Mesothelial cell of epicardium (in vitro differentiated cells): Measurements from ENCODE around the gene ROBO1. TPM values are rescaled to one million over a fixed set of nuclear protein-coding genes. Genes with fewer than 3 reads are reported as not detected.

Experiments
- DNase-seq, 2 experiments: peaks; one replicate each; pipeline ENCODE4 v3.0.0; 2021; ENCODE audit warnings: low spot score in 2 of 2; ENCODE audit not compliant: unreplicated experiment in 2 of 2
- H3K27ac Mint-ChIP-seq: 2 replicates; pipeline ENCODE4 v1.8.0; 2021; ENCODE audit warnings: mixed read lengths
- H3K27me3 Mint-ChIP-seq: 2 replicates; pipeline ENCODE4 v1.8.0; 2021; ENCODE audit warnings: low read depth, mixed read lengths
- H3K36me3 Mint-ChIP-seq: 2 replicates; pipeline ENCODE4 v1.8.0; 2021; ENCODE audit warnings: mixed read lengths
- H3K4me1 Mint-ChIP-seq: 2 replicates; pipeline ENCODE4 v1.8.0; 2021; ENCODE audit warnings: mixed read lengths
- H3K4me3 Mint-ChIP-seq: 2 replicates; pipeline ENCODE4 v1.8.0; 2021; ENCODE audit warnings: mild to moderate bottlenecking, moderate library complexity, mixed read lengths
- H3K9me3 Mint-ChIP-seq: 2 replicates; pipeline ENCODE4 v1.8.0; 2021; ENCODE audit warnings: mixed read lengths
- total RNA-seq: library from RNA; stranded (reverse); gene quantifications from 3 replicates; pipeline ENCODE4 v1.2.1, GENCODE V29; 2021
- TF ChIP-seq, protein P1 (sequence below): fragments of 200-600 bp; sonication (generic); IDR thresholded peaks from one replicate; pipeline ENCODE4 v1.5.0; 2021; ENCODE audit warnings: antibody characterized with exemption; ENCODE audit not compliant: unreplicated experiment

Gene ROBO1
- total RNA-seq, 1 donor from 2014 or later: 143 TPM

DNA sequence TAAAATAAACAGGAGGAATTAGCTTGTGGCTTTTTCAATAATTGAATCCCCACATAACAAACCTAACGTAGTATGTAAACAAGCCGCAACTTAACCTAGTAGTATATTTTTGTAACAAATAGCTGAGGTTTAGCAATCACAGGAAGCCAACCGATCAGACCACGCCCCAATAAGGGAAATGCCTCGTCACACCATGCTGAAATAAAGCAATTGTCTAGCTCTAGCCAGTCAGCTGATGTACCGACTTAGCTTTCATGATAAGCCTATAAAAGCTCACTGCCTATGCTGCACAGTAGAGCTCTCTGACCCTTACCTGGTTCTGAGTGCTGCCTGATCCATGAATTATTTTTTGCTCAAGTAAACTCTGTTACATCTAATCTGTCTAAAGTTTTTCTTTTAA is 208.9 kb downstream of the ROBO1 start:
- DNase-seq: no peak
- TF ChIP-seq, protein P1, sequence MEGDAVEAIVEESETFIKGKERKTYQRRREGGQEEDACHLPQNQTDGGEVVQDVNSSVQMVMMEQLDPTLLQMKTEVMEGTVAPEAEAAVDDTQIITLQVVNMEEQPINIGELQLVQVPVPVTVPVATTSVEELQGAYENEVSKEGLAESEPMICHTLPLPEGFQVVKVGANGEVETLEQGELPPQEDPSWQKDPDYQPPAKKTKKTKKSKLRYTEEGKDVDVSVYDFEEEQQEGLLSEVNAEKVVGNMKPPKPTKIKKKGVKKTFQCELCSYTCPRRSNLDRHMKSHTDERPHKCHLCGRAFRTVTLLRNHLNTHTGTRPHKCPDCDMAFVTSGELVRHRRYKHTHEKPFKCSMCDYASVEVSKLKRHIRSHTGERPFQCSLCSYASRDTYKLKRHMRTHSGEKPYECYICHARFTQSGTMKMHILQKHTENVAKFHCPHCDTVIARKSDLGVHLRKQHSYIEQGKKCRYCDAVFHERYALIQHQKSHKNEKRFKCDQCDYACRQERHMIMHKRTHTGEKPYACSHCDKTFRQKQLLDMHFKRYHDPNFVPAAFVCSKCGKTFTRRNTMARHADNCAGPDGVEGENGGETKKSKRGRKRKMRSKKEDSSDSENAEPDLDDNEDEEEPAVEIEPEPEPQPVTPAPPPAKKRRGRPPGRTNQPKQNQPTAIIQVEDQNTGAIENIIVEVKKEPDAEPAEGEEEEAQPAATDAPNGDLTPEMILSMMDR: no peak
- H3K9me3 Mint-ChIP-seq: no peaks in the 10 kb centered on the region
- H3K4me1 Mint-ChIP-seq: no peaks in the 10 kb centered on the region
- no peaks in the 10 kb centered on the region for H3K36me3 Mint-ChIP-seq
- H3K4me3 Mint-ChIP-seq: no peak overlapping the region
- H3K27ac Mint-ChIP-seq: no peak overlapping the region
- no peaks in the 10 kb centered on the region for H3K27me3 Mint-ChIP-seq

DNA sequence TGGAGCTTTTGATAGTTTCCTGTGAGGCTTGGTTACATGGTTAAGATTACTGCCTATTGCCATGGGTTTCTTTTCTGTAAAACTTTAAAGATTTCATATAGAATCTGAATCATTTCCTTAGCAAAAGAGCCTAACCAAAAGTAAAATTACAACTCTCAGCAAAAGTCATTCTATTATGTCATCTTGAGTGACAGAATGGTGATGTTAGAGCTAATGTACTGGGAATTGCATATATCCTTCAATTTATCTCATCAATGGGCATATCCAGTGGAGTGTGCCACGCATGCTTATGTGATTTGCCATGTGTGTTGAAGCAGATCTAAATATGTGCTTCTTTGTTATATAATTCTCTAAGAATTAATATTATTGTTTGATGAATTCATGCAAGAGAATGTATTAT is 212.1 kb downstream of the ROBO1 start:
- DNase-seq: no peak
- no peaks in the 10 kb centered on the region for H3K36me3 Mint-ChIP-seq
- H3K4me1 Mint-ChIP-seq: no peaks in the 10 kb centered on the region
- no peaks in the 10 kb centered on the region for H3K9me3 Mint-ChIP-seq
- H3K27me3 Mint-ChIP-seq: no peaks in the 10 kb centered on the region
- TF ChIP-seq, protein P1: no peak
- no peak overlapping the region for H3K4me3 Mint-ChIP-seq
- H3K27ac Mint-ChIP-seq: no peak overlapping the region

DNA sequence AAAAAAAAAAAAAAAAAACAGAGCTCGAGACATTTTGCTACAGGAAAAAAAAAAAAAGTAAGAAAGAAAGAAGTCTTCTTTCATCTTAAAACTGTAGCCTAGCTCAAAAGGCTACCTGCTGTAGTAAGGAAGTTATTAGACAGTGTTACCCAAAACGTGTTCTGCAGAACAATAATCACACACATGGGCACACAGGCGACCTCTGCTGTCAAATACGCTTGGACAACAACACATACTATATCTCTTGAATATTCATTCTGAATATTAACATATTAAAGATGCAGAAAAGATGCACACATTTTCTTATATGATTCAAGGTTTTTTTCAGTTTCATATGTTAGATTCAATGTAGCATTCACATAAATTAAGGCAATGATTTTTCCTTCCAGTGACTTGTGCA is 215.8 kb downstream of the ROBO1 start:
- H3K36me3 Mint-ChIP-seq: no peaks in the 10 kb centered on the region
- no peak overlapping the region for H3K27ac Mint-ChIP-seq
- no peaks in the 10 kb centered on the region for H3K4me1 Mint-ChIP-seq
- H3K9me3 Mint-ChIP-seq: no peaks in the 10 kb centered on the region
- H3K27me3 Mint-ChIP-seq: peaks cover 17% of the 10 kb centered on the region
- H3K4me3 Mint-ChIP-seq: no peak overlapping the region
- TF ChIP-seq, protein P1: no peak
- no peak for DNase-seq

DNA sequence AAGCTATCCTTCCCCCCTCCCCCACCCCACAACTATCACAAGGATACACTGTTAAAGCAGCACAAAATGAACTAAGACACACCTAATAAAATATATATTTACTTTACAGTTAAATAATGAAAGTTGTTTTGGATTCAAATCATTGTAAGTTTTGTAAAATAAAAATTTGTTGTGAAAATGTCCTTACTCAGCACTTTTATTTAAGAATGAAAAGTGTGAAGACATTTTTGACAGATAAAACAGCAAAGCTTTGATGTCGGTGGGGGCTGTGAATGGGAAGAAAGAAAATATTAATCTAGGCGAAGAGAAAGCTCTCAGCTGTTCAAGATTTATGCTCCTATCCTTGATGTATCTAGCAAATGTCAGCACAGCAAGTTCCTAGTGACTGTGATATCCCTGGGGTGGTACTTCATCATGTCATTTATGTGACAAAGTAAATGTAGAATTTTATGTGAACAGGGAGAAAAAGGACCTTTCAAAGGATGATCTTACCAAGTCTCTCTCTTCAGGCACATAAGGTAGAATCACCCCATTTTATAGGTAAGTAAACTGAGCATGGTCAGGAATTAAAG is 216.4 kb downstream of the ROBO1 start:
- H3K36me3 Mint-ChIP-seq: no peaks in the 10 kb centered on the region
- DNase-seq: no peak
- H3K27me3 Mint-ChIP-seq: peaks cover 17% of the 10 kb centered on the region
- H3K4me3 Mint-ChIP-seq: no peak overlapping the region
- no peaks in the 10 kb centered on the region for H3K9me3 Mint-ChIP-seq
- TF ChIP-seq, protein P1: no peak
- H3K4me1 Mint-ChIP-seq: no peaks in the 10 kb centered on the region
- H3K27ac Mint-ChIP-seq: no peak overlapping the region

DNA sequence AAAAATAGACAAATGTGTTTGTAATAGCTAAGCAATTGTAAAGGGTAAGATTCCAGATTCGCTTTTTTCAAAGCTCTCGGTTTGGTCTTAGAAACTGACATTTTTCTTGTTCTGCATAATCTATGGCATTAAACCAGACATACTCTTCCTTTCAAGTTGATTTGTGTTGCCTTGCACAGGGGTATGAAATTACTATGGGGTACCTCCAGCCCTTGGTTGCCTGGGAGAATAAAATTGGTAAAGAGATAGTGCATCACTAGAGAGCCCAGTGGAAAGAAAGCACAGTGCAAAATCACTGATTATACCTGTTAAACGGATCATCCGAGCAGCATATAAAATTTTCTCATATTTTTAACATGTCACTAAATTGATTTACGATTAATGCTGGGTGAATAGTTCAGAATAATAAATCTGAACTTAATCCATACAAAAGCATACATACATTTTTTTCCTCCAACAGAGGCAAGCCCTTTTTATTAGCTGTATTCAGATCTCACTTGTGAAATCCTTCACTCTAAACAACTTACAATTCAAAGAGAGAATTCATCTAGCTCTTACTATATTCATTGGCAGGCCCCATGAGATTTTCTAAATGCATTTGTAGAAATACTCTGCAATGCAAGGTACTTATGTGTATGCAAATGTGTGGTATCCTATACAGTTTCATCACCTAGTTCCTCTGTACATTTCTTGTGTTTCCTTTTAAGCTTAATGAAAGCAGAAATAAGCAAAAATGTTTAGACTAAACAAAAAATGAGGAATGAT is 224.4 kb downstream of the ROBO1 start:
- peaks cover 25% of the 10 kb centered on the region for H3K4me1 Mint-ChIP-seq
- no peak for DNase-seq
- no peaks in the 10 kb centered on the region for H3K9me3 Mint-ChIP-seq
- no peak overlapping the region for H3K27ac Mint-ChIP-seq
- H3K36me3 Mint-ChIP-seq: no peaks in the 10 kb centered on the region
- H3K27me3 Mint-ChIP-seq: peaks cover 10% of the 10 kb centered on the region
- TF ChIP-seq, protein P1: no peak
- no peak overlapping the region for H3K4me3 Mint-ChIP-seq
